Fibroblast of villous mesenchyme (primary cell): ENCODE results near the gene DLL3. TPM values are rescaled to one million over a fixed set of nuclear protein-coding genes. Genes with fewer than 3 reads are reported as not detected.

Source experiments
- DNase-seq: peaks from one replicate; pipeline ENCODE4 v3.0.0-alpha.2; 2010; ENCODE audit warnings: low read depth
- H3K4me3 ChIP-seq: 2 replicates; pipeline ENCODE4 v1.5.1; 2011; ENCODE audit warnings: low read depth, mild to moderate bottlenecking, low read length
- total RNA-seq: library from RNA; depleted of rRNA; stranded (reverse); fragments of >200 nt; gene quantifications from 2 replicates; pipeline ENCODE4 v1.2.3, GENCODE V29; 2012
- TF ChIP-seq, protein P1 (sequence below): IDR thresholded peaks from 2 replicates; pipeline ENCODE4 v1.5.1; 2012; ENCODE audit warnings: low read depth, mild to moderate bottlenecking, low read length; ENCODE audit not compliant: insufficient read depth

DLL3 gene
- total RNA-seq, 1 donor, result 0.43 TPM

DNA sequence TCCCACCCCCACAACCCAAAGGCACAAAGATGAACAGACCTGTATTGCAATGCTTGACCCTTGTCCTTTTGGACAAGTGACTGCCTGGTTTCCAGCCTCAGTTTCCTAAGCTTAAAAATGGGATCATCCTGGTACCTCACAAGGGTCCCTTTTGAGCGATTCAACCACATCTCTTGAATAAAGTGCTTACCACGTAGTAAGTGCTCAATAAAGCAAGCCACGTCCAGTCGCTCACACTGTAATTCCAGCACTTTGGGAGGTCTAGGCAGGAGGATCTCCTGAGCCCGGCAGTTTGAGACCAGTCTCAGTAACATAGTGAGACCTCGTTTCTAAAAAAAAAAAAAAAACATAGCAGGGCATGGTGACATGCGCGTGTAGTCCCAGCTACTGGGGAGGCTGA is 1.2 kb downstream of the DLL3 start:
- no peak overlapping the region for H3K4me3 ChIP-seq
- DNase-seq, result no peak
- TF ChIP-seq, protein P1, sequence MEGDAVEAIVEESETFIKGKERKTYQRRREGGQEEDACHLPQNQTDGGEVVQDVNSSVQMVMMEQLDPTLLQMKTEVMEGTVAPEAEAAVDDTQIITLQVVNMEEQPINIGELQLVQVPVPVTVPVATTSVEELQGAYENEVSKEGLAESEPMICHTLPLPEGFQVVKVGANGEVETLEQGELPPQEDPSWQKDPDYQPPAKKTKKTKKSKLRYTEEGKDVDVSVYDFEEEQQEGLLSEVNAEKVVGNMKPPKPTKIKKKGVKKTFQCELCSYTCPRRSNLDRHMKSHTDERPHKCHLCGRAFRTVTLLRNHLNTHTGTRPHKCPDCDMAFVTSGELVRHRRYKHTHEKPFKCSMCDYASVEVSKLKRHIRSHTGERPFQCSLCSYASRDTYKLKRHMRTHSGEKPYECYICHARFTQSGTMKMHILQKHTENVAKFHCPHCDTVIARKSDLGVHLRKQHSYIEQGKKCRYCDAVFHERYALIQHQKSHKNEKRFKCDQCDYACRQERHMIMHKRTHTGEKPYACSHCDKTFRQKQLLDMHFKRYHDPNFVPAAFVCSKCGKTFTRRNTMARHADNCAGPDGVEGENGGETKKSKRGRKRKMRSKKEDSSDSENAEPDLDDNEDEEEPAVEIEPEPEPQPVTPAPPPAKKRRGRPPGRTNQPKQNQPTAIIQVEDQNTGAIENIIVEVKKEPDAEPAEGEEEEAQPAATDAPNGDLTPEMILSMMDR, result no peak

DNA sequence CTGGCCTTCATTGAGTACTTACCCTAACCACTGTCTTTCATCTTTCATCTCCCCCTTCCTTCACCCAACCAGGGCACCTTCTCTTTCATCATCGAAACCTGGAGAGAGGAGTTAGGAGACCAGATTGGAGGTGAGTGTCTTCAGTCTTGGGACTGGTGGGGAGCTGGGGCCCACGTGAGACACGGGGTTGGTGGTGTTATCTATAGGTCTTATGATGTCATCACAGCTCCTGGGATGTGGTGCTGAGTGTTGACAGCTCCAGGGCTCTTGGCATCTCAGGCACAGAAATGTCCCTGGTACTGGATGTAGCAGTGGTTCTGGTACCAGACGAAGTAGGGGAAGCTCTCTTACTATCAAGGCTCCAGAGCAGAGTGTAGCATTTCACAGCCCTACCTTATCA is 1.8 kb downstream of the DLL3 start:
- no peak overlapping the region for H3K4me3 ChIP-seq
- no peak for DNase-seq
- TF ChIP-seq, protein P1, result no peak

DNA sequence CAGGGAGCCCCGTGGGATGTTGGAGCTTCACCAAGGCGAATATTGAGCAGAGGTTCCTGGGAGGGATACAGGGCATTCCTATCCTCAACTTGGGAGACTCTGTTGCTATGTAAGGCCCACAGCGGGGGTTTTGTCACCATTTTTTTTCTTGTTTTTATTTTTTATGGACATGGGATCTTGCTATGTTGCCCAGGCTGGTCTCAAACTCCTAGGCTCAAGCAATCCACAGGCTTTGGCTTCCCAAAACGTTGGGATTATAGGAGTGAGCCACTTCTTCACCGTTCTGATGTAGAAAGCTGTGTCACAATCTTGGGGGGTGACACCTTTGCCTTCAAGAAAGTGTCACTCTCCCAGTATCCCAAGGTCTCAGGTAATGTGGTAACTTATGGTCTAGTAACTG is 2.6 kb downstream of the DLL3 start:
- no peak overlapping the region for H3K4me3 ChIP-seq
- TF ChIP-seq, protein P1, result no peak
- no peak for DNase-seq

DNA sequence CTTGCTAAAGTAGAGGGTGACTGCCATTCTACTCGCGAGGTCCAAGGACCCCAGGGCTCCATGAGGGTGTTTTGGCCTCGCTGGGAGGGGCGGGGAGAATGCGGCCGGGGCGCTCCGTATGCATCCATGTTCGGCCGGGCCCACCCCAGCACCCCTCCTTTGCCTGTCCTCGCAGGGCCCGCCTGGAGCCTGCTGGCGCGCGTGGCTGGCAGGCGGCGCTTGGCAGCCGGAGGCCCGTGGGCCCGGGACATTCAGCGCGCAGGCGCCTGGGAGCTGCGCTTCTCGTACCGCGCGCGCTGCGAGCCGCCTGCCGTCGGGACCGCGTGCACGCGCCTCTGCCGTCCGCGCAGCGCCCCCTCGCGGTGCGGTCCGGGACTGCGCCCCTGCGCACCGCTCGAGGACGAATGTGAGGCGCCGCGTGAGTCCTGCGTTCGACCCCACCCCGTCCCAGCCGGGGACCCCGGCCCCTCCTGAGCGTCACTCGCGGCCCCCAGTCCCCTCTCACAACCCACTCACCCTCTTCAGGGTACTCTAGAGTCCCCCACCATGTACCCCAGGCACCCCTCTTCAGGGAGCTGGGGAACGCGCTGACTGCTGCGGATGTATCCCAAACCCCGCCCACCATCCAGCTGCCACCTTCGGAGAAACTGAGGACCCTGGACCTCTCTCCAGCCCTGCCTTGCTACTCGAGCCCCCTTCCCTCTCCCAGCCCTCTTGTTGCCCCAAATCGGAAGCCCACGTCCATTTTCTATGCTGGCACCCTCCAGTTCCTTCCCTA is 4.1 kb downstream of the DLL3 start:
- no peak overlapping the region for H3K4me3 ChIP-seq
- DNase-seq, result peak; percentile 68
- TF ChIP-seq, protein P1, result peak; percentile 63

DNA sequence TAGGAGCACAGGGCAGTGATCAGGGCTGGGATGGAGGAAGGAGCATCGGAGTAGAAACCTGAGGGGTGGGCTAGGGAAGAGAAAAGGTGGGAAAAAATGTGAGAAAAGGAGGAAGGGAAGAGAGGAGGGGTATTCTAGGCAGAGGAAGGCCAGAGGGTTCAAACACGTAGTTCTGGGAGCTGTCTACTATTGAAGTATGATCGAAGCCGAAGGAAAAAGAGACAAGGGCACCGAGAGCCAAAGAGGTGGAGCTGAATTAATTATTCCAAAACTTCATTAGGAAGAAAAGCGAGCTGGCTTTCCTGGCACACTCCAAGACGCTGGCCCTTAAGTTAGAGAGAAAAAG is 7.8 kb downstream of the DLL3 start:
- TF ChIP-seq, protein P1, result no peak
- peak overlapping the region; percentile 33 for H3K4me3 ChIP-seq
- no peak for DNase-seq

DNA sequence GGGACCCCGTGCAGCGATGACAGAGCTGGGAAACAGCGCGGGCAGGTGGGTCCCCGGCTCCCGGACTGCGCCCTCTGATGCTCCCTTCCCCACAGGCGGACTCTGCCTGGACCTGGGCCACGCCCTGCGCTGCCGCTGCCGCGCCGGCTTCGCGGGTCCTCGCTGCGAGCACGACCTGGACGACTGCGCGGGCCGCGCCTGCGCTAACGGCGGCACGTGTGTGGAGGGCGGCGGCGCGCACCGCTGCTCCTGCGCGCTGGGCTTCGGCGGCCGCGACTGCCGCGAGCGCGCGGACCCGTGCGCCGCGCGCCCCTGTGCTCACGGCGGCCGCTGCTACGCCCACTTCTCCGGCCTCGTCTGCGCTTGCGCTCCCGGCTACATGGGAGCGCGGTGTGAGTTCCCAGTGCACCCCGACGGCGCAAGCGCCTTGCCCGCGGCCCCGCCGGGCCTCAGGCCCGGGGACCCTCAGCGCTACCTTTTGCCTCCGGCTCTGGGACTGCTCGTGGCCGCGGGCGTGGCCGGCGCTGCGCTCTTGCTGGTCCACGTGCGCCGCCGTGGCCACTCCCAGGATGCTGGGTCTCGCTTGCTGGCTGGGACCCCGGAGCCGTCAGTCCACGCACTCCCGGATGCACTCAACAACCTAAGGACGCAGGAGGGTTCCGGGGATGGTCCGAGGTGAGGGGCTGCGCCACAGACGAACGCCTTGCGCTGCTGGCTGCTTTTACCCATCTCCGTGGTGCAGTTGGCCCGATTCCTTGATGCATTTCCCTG is 8.4 kb downstream of the DLL3 start:
- TF ChIP-seq, protein P1, result no peak
- H3K4me3 ChIP-seq, result peak overlapping the region; percentile 58
- peak; percentile 55 for DNase-seq
